Breast epithelium (tissue), 4 donors: ENCODE data around the gene NQO2. TPM values are rescaled to one million over a fixed set of nuclear protein-coding genes. Genes with fewer than 3 reads are reported as not detected.

ENCODE experiments used
- DNase-seq, 2 donors: peaks; one replicate each; pipeline ENCODE4 v3.0.0-alpha.2; 2019; ENCODE audit warnings: low spot score in 2 of 2
- H3K27ac ChIP-seq, 2 donors: fragments of 200-600 bp; sonication (generic) in 1 of 2; one replicate each; pipeline ENCODE4 v1.5.1; 2016 to 2019; ENCODE audit warnings: mild to moderate bottlenecking in 1 of 2
- H3K27me3 ChIP-seq, 2 donors: fragments of 200-600 bp; sonication (generic) in 1 of 2; one replicate each; pipeline versions ENCODE4 v1.5.1 to v1.6.0; 2017 to 2019; ENCODE audit warnings: control low read depth in 1 of 2, mild to moderate bottlenecking in 1 of 2
- H3K36me3 ChIP-seq: fragments of 200-600 bp; one replicate; pipeline ENCODE4 v1.5.1; 2019
- H3K4me1 ChIP-seq, 2 donors: fragments of 200-600 bp; sonication (generic); one replicate each; pipeline ENCODE4 v1.5.1; 2016 to 2019; ENCODE audit warnings: control low read depth in 1 of 2
- H3K4me3 ChIP-seq, 3 donors: fragments of 200-600 bp; sonication (generic); 1 replicate in 2 of 3; 2 replicates in 1 of 3; pipeline ENCODE4 v1.5.1; 2016 to 2019; ENCODE audit warnings: mild to moderate bottlenecking in 3 of 3, moderate library complexity in 2 of 3
- H3K9me3 ChIP-seq, 2 donors: fragments of 200-600 bp; sonication (generic) in 1 of 2; one replicate each; pipeline ENCODE4 v1.5.1; 2016 to 2019; ENCODE audit warnings: control low read depth in 1 of 2
- CTCF ChIP-seq, 3 donors: fragments of 450-650 bp; IDR thresholded peaks; one replicate each; pipeline ENCODE4 v1.5.1; 2016 to 2017; ENCODE audit warnings: antibody characterized with exemption in 3 of 3, mild to moderate bottlenecking in 3 of 3, moderate library complexity in 3 of 3
- POLR2A ChIP-seq: fragments of 450-650 bp; IDR thresholded peaks from one replicate; pipeline ENCODE4 v1.6.1; 2016; ENCODE audit warnings: antibody characterized with exemption, mild to moderate bottlenecking, moderate library complexity
- POLR2AphosphoS5 ChIP-seq, 3 donors: sonication (generic); formaldehyde crosslinking; IDR thresholded peaks; one replicate each; pipeline ENCODE4 v1.6.1; 2017; ENCODE audit warnings: antibody characterized with exemption in 3 of 3
- intact Hi-C: fragments of 100-400 bp; cut with DNase I; formaldehyde crosslinking; loops from one replicate; pipeline ENCODE4 v1.15.1; 2023; ENCODE audit warnings: low total_unique reads
- total RNA-seq, 3 donors: library from RNA; depleted of rRNA; stranded (reverse); fragments of >200 nt; gene quantifications; one replicate each; pipeline ENCODE4 v1.1.0, GENCODE V29; 2016

Gene NQO2
- 10 to 100 TPM; 23.6 to 64.6 (median 24.9) TPM for total RNA-seq

GRCh38 chr6:2999618-3000557, at the start of gene NQO2:
Gene NQO2 (plus strand): TSS chr6:2999894. CDS start chr6:3006553, 6,659 bp downstream.
- DNase-seq = peak; percentile 87
- Histone ChIP-seq H3K27ac (peak within 1 kb of the TSS; percentile 88 to 95), H3K4me1 (no peaks in the 10 kb centered on the region), H3K4me3 (peak within 1 kb of the TSS; percentile 76 to 99 (median 88)), H3K36me3 (no peaks in the 10 kb centered on the region), H3K9me3 (no peaks in the 10 kb centered on the region), H3K27me3 (no peaks in the 10 kb centered on the region)
- intact Hi-C loops = loop anchor here (10.0 kb wide), 2 partner anchors 245 to 885 kb away; no protein-coding TSS in a partner anchor
- peak; percentile 77 for TF ChIP-seq POLR2A
- peak in 1 of 3 donors; percentile 21 for TF ChIP-seq CTCF (IDR thresholded peaks at IDR 0.05)
- TF ChIP-seq POLR2AphosphoS5 (IDR thresholded peaks at IDR 0.05) = peak; percentile 46 to 87 (median 81)

GRCh38 chr6:2950713-2951112, 49.0 kb upstream of the NQO2 start:
- Histone ChIP-seq H3K4me3 (no peak overlapping the region), H3K27ac (no peak overlapping the region), H3K4me1 (no peaks in the 10 kb centered on the region), H3K36me3 (no peaks in the 10 kb centered on the region), H3K27me3 (no peaks in the 10 kb centered on the region), H3K9me3 (no peaks in the 10 kb centered on the region)
- TF ChIP-seq POLR2A = no peak
- no peak for TF ChIP-seq CTCF (IDR thresholded peaks at IDR 0.05)
- no peak for TF ChIP-seq POLR2AphosphoS5 (IDR thresholded peaks at IDR 0.05)
- intact Hi-C loops = no loop called here
- no peak for DNase-seq

- Histone ChIP-seq H3K9me3 (no peaks in the 10 kb centered on the region), H3K4me3 (no peak overlapping the region), H3K4me1 (no peaks in the 10 kb centered on the region), H3K36me3 (no peaks in the 10 kb centered on the region), H3K27me3 (no peaks in the 10 kb centered on the region), H3K27ac (no peak overlapping the region)
- TF ChIP-seq POLR2A = no peak
- TF ChIP-seq POLR2AphosphoS5 (IDR thresholded peaks at IDR 0.05) = no peak
- no peak for TF ChIP-seq CTCF (IDR thresholded peaks at IDR 0.05)
- intact Hi-C loops = no loop called here
- no peak for DNase-seq
Observed at GRCh38 chr6:2951728-2952127, 48.0 kb upstream of the NQO2 start.

GRCh38 chr6:2952557-2953095, 47.1 kb upstream of the NQO2 start:
- Histone ChIP-seq H3K4me1 (peaks cover 0 to 5% of the 10 kb centered on the region in 2 donors), H3K36me3 (no peaks in the 10 kb centered on the region), H3K27me3 (no peaks in the 10 kb centered on the region), H3K27ac (peak overlapping the region in 1 of 2 donors; percentile 27), H3K9me3 (no peaks in the 10 kb centered on the region), H3K4me3 (no peak overlapping the region)
- peak; percentile 72 to 94 (median 82) for TF ChIP-seq CTCF (IDR thresholded peaks at IDR 0.05)
- peak in 2 of 3 donors; percentile 63 to 68 for TF ChIP-seq POLR2AphosphoS5 (IDR thresholded peaks at IDR 0.05)
- TF ChIP-seq POLR2A = no peak
- peak in 1 of 2 donors; percentile 69 for DNase-seq
- intact Hi-C loops = no loop called here

- Histone ChIP-seq H3K27me3 (no peaks in the 10 kb centered on the region), H3K36me3 (no peaks in the 10 kb centered on the region), H3K4me1 (peaks cover 0 to 10% of the 10 kb centered on the region in 2 donors), H3K4me3 (no peak overlapping the region), H3K27ac (peak overlapping the region in 1 of 2 donors; percentile 27), H3K9me3 (no peaks in the 10 kb centered on the region)
- DNase-seq = no peak
- intact Hi-C loops = no loop called here
- TF ChIP-seq POLR2AphosphoS5 (IDR thresholded peaks at IDR 0.05) = no peak
- TF ChIP-seq CTCF (IDR thresholded peaks at IDR 0.05) = no peak
- no peak for TF ChIP-seq POLR2A
Observed at GRCh38 chr6:2953098-2953497, 46.6 kb upstream of the NQO2 start.
